HPDE6-E6E7 (cell line): Measurements from ENCODE around the gene BBLN.

Experiments
- DNase-seq: peaks from one replicate; pipeline ENCODE4 v3.0.0; 2011; ENCODE audit warnings: missing footprints; ENCODE audit errors: extremely low spot score

BBLN gene

DNA sequence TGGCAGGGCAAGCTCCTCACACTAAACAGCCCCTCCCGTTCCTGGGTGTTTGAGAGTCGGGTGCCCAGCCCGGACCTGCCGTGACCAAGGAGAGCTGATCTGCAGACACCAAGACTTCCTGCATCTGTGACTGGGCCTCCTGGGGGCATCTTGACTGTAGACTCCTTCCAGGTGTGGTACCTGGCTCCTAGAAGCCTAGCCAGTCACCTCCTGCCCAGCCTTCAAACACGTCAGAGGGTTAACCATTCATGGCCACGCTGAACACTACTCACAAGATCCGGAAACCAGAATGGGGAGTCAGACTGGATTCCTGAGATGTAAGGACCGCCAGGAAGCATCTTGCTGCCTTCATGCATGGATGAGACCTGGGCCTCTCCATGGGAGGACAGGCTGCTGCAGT lies 14.5 kb upstream of the BBLN start:
- DNase-seq = no peak

- DNase-seq = no peak
Observed at GRCh38 chr9:128145951-128146351, 14.1 kb upstream of the BBLN start.

- DNase-seq = no peak
Observed at GRCh38 chr9:128146591-128147120, 13.4 kb upstream of the BBLN start.

DNA sequence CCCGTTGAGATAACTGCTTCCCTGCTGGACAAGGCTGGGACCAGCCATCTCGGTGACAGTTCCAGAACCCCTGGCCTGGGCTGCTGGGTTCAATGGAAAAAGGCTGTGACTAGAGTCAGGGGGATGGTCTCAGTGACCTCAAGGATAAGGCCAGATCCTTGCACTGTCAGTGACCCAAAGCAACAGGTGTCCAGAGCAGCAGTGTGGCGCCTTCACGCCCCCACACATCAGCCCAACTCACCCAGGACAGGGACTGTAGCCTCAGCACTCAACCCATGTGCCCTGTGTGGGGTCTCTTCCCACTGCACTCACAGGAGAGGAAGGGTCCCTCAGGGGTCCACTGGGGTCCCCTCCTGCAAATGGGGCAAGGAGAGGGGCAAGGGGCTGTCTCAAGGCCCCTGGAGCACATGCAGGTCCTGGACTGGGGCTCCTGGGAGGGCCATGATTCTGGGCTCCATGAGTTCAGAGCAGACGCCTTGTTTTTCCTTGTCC lies 11.5 kb upstream of the BBLN start:
- no peak for DNase-seq

DNA sequence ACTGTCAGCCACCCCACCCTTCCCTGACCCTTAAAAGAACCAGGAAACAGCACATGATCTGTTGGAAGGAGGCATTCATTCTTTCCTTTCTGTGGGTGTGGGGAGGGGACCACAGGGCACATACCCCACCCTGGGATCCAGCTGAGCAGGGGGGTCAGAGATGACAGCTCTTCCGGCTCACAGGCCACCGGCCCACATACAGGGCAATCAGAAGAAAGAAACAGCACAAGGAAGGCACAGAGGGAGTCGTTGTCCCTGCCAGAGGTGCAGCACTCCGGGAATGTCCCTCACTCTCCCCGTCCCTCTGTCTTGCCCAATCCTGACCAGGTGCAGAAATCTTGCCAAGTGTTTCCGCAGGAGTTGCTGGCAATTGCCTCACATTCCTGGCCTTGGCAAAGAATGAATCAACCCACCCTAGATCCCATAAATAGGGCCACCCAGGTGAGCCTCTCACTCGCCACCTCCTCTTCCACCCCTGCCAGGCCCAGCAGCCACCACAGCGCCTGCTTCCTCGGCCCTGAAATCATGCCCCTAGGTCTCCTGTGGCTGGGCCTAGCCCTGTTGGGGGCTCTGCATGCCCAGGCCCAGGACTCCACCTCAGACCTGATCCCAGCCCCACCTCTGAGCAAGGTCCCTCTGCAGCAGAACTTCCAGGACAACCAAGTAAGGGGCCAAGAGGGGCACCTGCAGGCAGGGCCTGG lies 10.9 kb upstream of the BBLN start, which contains the start of gene LCN2:
Gene LCN2 (plus strand): TSS at position 453 of the 701 bp plus-strand sequence. CDS start 73 bp downstream, at position 526.
- DNase-seq = peak; percentile 73

DNA sequence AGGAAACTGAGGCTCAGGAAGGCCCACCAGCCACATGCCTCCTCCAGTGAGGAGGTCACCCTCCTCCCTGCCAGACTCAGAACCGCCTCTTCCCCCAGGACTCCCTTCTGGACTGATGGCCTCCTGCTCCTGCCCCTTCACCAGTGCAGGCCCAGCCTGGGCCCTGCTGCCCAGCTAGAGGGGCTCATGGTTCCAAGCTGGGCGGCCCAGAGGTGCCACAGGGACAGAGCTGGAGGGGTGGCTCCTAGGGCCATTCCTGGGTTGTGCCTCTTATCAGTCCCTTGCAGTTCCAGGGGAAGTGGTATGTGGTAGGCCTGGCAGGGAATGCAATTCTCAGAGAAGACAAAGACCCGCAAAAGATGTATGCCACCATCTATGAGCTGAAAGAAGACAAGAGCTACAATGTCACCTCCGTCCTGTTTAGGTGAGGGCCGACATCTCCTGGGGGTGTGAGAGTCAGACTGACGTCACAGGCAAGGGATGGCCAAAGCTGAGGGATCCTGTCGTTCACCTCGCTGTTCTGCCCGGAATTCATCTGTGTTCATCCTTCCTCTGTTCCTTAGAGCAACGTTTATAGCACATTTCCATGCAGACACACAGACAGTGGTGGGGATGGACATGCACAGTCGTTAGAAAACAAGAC lies 10.0 kb upstream of the BBLN start:
- no peak for DNase-seq

DNA sequence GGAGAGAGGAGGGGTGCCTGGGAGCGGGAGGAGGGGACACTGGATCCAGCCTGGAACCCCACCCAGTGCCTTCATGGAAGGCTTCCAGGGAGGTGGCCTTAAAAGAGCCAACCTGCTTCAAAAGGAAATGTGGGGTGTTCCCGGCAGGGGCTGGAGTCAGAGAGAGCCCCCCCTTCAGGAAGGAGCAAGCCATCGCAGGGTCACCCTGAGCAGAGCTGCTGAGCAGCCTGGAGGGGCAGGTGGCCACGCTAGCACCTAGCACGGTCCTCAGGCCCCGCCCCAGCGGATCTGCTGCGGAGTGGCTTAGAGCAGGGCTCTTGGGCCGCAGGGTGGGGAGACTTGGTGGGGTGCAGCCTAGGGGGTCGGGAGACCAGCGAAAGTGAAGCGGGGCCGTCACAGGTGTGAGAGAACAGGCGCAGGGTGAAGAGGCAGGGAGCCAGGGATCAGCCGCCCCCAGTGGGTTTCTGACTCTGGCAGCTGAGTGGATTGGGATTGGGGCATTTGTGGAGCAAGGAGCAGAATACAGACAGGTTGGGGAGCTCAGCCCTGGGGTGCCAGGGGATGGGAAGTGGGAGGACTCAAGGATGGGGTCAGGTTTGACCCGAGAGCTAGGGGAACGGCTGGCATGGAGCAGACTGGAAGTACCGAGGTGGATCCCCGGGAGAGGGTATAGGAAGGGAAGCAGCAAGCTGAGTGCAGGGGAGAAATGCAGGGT lies 9.3 kb upstream of the BBLN start:
- DNase-seq = no peak

GRCh38 chr9:128151309-128152132 lies 8.5 kb upstream of the BBLN start:
- DNase-seq = no peak

GRCh38 chr9:128152133-128153059 lies 7.7 kb upstream of the BBLN start:
- DNase-seq = no peak

- no peak for DNase-seq
Observed at GRCh38 chr9:128153060-128153946, 6.8 kb upstream of the BBLN start.

DNA sequence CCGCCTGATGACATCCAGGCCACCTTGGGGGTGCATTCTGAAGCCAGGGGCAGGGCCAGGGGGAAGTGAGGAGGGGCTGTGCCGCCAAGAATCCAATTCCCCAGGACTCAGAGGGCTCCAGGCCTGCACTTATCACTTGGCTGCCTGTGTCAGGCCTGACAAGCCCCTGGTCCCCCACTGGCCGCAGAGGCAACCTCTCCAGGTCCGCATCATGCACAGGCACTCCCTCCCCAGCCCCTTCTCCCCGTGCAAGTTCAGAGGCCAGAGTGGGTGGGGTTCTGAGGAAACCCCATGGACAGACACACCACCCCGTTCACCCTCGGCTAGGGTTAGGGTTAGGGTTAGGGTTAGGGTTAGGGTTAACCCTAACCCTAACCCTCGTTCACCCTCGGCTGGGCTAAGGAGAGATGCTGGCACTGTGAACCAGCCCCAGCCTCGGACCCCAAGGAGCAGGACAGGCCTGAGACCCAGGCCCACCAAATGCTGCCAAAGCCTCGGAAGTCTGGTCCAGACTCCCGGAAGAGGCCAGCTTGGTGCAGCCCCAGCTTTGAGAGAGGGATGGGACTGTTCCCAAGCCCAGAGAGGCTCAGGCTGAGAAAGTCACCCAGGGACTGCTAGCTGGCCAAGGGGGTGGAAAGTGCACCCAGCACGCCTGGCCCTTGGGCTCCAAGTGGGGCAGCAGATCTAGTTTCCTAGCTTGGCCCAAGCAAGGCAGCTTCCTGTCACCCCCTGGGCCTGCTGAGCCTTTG lies 5.9 kb upstream of the BBLN start:
- no peak for DNase-seq

DNA sequence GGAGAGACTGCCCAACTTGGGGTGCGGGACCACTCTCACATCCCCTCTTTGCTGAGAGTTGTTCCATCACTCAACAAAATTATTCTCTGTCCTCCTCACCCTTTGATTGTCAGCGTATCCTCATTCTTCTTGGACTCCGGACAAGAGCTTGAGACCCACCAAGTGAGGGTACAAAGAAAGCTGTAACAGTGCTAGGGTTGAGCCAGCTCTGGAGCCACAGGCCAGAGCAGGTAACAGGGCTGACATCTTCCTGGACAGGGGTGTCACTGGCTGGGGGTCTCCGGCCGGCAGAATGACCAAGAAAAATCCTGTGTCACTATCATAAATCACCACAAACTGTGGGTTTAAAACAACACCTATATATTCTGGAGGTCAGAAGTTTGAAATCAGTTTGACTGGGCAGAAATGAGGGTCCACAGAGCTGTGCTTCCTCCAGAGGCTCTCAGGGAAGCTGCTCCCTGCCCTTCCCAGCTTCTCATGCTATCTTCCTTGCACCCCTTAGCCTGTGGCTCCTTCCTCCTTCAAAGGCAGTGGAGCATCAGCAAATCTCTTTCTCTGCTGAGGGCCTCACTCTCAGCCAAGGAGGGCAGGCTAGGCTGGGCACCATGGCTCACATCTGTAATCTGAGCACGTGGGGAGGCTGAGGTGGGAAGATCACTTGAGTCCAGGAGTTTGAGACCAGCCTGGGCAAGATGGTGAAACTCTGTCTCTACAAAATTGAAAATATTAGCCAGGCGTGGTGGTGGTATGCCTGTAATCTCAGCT lies 4.1 kb upstream of the BBLN start:
- no peak for DNase-seq

- DNase-seq = no peak
Observed at GRCh38 chr9:128159522-128159783, 612 bp upstream of the BBLN start.

DNA sequence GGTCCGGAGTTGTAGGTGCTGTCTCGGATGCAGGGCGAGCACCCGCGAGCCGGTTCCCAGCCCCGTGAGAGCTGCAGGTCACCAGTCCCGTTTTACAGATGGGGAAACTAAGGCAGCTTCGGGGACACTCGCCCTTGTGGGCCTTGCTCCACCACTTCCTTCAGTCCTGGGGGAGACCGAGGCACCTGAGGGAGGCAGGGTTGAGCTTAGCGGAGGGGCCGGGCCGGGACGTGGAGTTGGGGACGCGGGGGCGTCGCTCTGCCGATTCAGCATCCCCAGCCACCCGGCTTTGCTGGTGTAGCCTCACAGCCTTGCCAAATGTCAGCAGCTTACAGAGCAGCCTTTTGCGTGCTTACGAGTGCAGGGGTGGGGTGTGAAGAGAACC lies 530 bp downstream of the BBLN start:
- no peak for DNase-seq

DNA sequence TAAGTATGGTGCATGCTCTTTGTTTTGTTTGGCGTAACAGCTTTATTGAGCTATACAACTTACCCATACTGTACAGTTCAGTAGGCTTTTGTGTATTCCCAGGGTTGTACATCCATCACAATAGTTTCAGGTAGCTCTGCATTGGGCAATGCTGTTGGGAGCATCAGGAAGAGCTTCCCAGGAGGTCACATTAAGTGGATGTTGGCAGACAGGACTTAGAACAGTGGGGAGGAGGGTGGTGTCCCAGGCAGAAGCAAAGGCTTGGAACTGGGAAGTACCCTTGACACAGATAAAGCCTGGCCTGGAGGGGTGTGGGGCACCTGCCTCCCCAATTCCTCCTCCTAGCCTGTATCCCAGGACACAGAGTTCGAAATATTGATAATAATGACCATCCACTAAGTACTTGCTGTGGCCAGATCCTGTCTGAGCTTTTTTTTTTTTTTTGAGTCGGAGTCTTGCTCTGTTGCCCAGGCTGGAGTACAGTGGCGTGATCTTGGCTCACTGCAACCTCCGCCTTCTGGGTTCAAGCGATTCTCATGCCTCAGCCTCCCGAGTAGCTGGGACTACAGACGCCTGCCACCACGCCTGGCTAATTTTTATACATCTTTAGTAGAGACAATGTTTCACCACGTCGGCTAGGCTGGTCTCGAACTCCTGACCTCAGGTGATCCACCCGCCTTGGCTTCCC lies 1.3 kb downstream of the BBLN start:
- no peak for DNase-seq

DNA sequence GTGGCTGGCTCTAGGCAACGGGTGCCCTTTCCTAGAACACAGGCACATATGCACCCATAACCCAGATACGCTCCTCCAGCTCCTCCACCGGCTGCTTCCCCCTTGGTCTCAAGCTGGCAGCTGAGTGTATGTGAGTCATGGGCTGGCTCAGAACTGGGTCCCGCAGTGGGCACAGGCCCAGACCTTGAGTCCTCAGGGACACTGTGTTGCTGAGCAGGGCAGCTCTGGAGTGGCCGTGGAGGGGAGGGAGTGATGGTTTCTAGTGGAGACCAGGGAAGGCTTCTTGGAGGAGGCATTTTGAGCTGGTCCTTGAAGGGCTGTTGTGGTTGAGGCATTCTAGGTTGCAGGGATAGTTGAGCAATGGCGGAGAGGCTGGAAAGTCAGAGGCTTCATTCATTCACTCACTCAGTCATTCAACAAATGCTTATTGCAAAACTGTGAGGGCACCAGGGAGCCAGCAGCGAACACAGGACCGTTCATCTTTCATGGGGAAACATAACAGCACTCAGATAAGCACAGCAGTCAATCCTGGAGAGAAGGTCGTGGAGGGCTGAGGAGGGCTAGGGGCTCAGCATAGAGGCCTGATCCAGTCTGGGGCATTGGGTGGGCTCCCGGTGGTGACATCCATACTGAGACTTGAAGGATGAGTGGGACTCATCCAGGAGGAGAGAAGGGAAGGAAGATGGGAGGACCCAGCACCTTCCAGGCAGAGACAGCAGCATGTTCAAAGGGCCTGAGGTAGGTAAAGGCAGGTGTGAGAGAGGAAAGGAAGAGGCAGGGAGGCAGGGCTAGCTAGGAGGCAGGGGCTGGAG lies 2.4 kb downstream of the BBLN start:
- DNase-seq = no peak

DNA sequence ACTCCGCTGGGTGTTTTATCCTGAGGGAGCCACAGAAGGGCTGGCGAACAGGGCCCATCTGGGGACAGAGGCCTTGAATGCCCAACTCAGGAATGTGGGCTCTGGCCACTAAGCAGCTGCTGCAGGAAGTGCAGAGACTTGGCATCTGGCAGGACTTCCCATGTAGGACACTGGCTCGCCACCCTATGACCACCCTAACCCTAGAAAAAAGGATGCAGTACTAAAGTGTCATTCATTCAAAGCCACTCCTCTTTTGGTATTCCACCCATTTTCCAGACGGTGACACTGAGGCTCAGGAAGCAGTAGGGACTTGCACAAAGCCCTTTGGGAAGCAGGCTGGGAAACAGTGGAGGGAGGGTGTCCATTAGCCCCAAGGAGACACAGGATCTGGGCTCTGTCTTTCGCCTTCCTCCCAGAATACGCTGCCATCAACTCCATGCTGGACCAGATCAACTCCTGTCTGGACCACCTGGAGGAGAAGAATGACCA lies 3.0 kb downstream of the BBLN start:
- no peak for DNase-seq
